Psoas muscle (tissue), 8 donors: ENCODE data around the gene PIP4P1. TPM values are rescaled to one million over a fixed set of nuclear protein-coding genes. Genes with fewer than 3 reads are reported as not detected.
A peak's percentile ranks its signal among the peaks of the same experiment; 100 is the strongest.

ENCODE experiments used
- ATAC-seq, 4 donors: fragments of 200-7000 bp; cut with Tn5 transposase; one replicate each; pipeline ENCODE4 v1.9.1; 2020; ENCODE audit warnings: moderate library complexity in 3 of 4, mild to moderate bottlenecking in 2 of 4
- DNase-seq, 2 donors: peaks; one replicate each; pipeline ENCODE4 v3.0.0-alpha.2; 2020
- H3K27ac ChIP-seq: fragments of 200-600 bp; one replicate; pipeline ENCODE4 v1.8.0; 2022
- H3K27me3 ChIP-seq, 3 donors: fragments of 200-600 bp in 1 of 3; one replicate each; pipeline versions ENCODE4 v1.6.1 to v1.8.0; 2013 to 2022; ENCODE audit warnings: low read length in 2 of 3, mild to moderate bottlenecking in 2 of 3, moderate library complexity in 1 of 3; ENCODE audit not compliant: insufficient read depth in 3 of 3
- H3K36me3 ChIP-seq, 2 donors: fragments of 200-600 bp in 1 of 2; one replicate each; pipeline versions ENCODE4 v1.6.1 to v1.8.0; 2013 to 2022; ENCODE audit warnings: low read depth in 1 of 2, mild to moderate bottlenecking in 1 of 2, moderate library complexity in 1 of 2; ENCODE audit not compliant: insufficient read depth in 1 of 2
- H3K4me1 ChIP-seq: fragments of 200-600 bp; one replicate; pipeline ENCODE4 v1.8.0; 2022
- H3K4me3 ChIP-seq: fragments of 200-600 bp; one replicate; pipeline ENCODE4 v1.8.0; 2022; ENCODE audit warnings: mild to moderate bottlenecking
- H3K9me3 ChIP-seq: fragments of 200-600 bp; one replicate; pipeline ENCODE4 v1.8.0; 2022
- WGBS, 3 donors: extraction: QIAGEN DNeasy Blood & Tissue Kit; methylation state at CpG; one replicate each; pipeline versions ENCODE4 v1.1.6 to v1.1.7; 2013; 5-methylcytosine and 5-hydroxymethylcytosine counted together
- intact Hi-C, 2 donors: fragments of 100-400 bp; cut with DNase I; formaldehyde crosslinking; loops; one replicate each; pipeline versions ENCODE4 v1.11.0 to v1.14.2; 2022
- polyA plus RNA-seq, 3 donors: library from polyadenylated mRNA; stranded (reverse); fragments of 200-250 nt; gene quantifications; one replicate each; pipeline ENCODE4 v1.2.3, GENCODE V29; 2013
- total RNA-seq, 4 donors: library from RNA; stranded (reverse); fragmentation: NEBNext Ultra II Directional in 2 of 4; extraction: Animal tissue kit (Norgen Biotek cat#: 25700) in 2 of 4; gene quantifications; one replicate each; pipeline versions ENCODE4 v1.2.1 to v1.2.4, GENCODE V29; 2021 to 2023
- TF ChIP-seq, protein P1 (sequence below): fragments of 200-600 bp; IDR thresholded peaks from one replicate; pipeline ENCODE4 v1.8.0; 2022; ENCODE audit warnings: antibody characterized with exemption
- donor health status: healthy with polysubstance abuse.
- donor health status: DM: no; HTN: no; CAD: no; lungs with moderate emphysema.
- donor health status: Bipolar disorder and iron deficiency.
- donor health status: healthy.
- donor health status: DM: yes; HTN: yes; CAD: no.
- donor health status: DM: no; HTN: no; CAD: no.
- donor health status: DM: no; HTN: no; CAD: no.
- donor health status: DM: yes; HTN: yes; CAD: no.

Gene PIP4P1
- total and polyA plus RNA-seq, 7 donors: 15.6 to 56.5 (median 23.1) TPM

- peaks cover 13 to 45% of the 10 kb centered on the region in 2 donors for H3K36me3 ChIP-seq
- no peak overlapping the region for H3K27ac ChIP-seq
- H3K4me1 ChIP-seq: peaks cover 6% of the 10 kb centered on the region
- H3K27me3 ChIP-seq: no peaks in the 10 kb centered on the region
- H3K4me3 ChIP-seq: no peak overlapping the region
- TF ChIP-seq, protein P1, sequence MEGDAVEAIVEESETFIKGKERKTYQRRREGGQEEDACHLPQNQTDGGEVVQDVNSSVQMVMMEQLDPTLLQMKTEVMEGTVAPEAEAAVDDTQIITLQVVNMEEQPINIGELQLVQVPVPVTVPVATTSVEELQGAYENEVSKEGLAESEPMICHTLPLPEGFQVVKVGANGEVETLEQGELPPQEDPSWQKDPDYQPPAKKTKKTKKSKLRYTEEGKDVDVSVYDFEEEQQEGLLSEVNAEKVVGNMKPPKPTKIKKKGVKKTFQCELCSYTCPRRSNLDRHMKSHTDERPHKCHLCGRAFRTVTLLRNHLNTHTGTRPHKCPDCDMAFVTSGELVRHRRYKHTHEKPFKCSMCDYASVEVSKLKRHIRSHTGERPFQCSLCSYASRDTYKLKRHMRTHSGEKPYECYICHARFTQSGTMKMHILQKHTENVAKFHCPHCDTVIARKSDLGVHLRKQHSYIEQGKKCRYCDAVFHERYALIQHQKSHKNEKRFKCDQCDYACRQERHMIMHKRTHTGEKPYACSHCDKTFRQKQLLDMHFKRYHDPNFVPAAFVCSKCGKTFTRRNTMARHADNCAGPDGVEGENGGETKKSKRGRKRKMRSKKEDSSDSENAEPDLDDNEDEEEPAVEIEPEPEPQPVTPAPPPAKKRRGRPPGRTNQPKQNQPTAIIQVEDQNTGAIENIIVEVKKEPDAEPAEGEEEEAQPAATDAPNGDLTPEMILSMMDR: no peak
- no peak for ATAC-seq
- intact Hi-C loops: no loop called here
- no peak for DNase-seq
- 87 to 92% (median 91%) methylated on average over 2 of the region's 2 CpGs for WGBS, 3 donors
- H3K9me3 ChIP-seq: no peaks in the 10 kb centered on the region
Measured at GRCh38 chr14:20472536-20473169, 11.4 kb upstream of the PIP4P1 start.

DNA sequence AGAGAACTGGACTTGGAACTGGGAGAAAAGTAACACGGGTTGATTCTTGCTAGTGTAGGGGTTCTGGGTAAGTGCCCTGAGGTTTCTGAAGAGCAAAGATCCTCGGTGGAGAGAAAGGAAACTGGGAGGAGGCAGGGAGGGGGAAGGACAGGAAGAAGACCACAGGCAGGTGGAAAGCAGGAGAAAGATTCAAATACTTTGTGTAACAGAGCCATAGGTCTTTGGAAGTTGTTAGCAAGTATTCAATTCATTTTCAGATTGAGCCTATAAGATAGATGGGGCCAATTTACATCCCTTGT lies 9.3 kb upstream of the PIP4P1 start:
- DNase-seq (no peak), ATAC-seq (no peak)
- H3K36me3 ChIP-seq: peaks cover 4 to 31% of the 10 kb centered on the region in 2 donors
- H3K9me3 ChIP-seq: no peaks in the 10 kb centered on the region
- WGBS, 3 donors: 1 to 6% (median 3%) methylated on average over 2 of the region's 2 CpGs
- TF ChIP-seq, protein P1: no peak
- peaks cover 6% of the 10 kb centered on the region for H3K4me1 ChIP-seq
- intact Hi-C loops: no loop called here
- peak overlapping the region; percentile 75 for H3K27ac ChIP-seq
- H3K27me3 ChIP-seq: no peaks in the 10 kb centered on the region
- H3K4me3 ChIP-seq: peak overlapping the region; percentile 78

DNA sequence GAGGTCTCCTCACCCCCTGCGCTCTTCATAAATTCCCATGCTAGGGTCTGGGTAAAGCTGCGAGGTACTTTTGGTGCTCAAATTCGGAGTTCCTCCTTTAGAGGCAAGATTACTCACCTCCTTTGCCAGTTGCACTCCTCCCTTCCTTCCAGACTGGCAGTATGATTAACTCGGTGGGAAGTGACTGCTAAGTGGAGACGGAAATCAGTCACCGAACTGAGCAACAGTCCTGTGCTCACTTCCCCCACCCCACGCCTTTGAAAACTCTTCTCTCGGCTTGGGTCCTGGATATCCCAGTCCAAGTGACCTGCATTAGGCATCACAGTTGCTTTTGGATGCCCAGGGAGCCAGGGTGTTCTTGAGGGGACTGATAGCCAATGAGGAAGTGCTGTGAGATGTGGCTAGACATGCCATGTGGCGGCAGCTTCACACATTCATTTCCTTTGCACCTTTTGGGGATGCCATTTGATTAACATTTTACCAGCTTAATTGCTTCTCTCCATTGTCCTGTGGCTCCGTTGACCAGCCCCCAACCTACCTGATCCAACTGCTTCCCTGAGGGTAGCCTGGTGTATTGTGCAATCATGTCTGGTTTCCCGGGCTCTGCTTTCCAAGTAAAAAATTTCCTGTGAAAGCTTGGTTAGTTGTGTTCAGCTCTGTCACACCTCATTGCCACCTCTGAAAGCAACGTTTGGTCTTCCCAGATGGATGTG lies 8.8 kb upstream of the PIP4P1 start:
- TF ChIP-seq, protein P1: no peak
- peaks cover 6% of the 10 kb centered on the region for H3K4me1 ChIP-seq
- 3 to 5% (median 5%) methylated on average over 12 of the region's 12 CpGs for WGBS, 3 donors
- intact Hi-C loops: loop anchor here (5.0 to 10.0 kb wide), 2 partner anchors 137 to 215 kb away; partner anchors contain the start of genes ANG (in 1 of the 2) and RNASE4 (in 1 of the 2)
- peak in 1 of 2 donors; percentile 18 for DNase-seq
- no peaks in the 10 kb centered on the region for H3K27me3 ChIP-seq
- H3K36me3 ChIP-seq: peaks cover 3 to 25% of the 10 kb centered on the region in 2 donors
- H3K4me3 ChIP-seq: peak overlapping the region; percentile 78
- peak overlapping the region; percentile 75 for H3K27ac ChIP-seq
- H3K9me3 ChIP-seq: no peaks in the 10 kb centered on the region
- peak; percentile 71 to 84 (median 75) for ATAC-seq

GRCh38 chr14:20469242-20469889 lies 8.1 kb upstream of the PIP4P1 start, which contains the start of gene PNP:
Gene PNP (plus strand): TSS chr14:20469406. CDS start chr14:20469525, 119 bp downstream.
- peak; percentile 85 to 89 for DNase-seq
- H3K27me3 ChIP-seq: no peaks in the 10 kb centered on the region
- peaks cover 3 to 19% of the 10 kb centered on the region in 2 donors for H3K36me3 ChIP-seq
- TF ChIP-seq, protein P1: no peak
- no peaks in the 10 kb centered on the region for H3K9me3 ChIP-seq
- 0 to 1% (median 0%) methylated on average over 39 to 40 of the region's 40 CpGs for WGBS, 3 donors
- H3K4me3 ChIP-seq: peak within 1 kb of the TSS; percentile 78
- ATAC-seq: peak; percentile 88 to 93 (median 89)
- peak within 1 kb of the TSS; percentile 75 for H3K27ac ChIP-seq
- H3K4me1 ChIP-seq: peaks cover 6% of the 10 kb centered on the region
- intact Hi-C loops: loop anchor here (5.0 to 10.0 kb wide), 2 partner anchors 138 to 215 kb away; partner anchors contain the start of genes ANG (in 1 of the 2) and RNASE4 (in 1 of the 2)
